HEK293 (cell line): ENCODE measurements around the gene C1orf141.

Experiments
- CTCF ChIA-PET: fragments of 350-600 bp; formaldehyde crosslinking; extraction: SDS; loops from one replicate; lab custom pipeline; 2021; ENCODE audit warnings: antibody characterized with exemption; lab: Yijun Ruan, JAX
- POLR2A ChIA-PET: fragments of 300-600 bp; formaldehyde crosslinking; extraction: SDS; loops from one replicate; lab custom pipeline; 2020; ENCODE audit warnings: antibody characterized with exemption, inconsistent platforms; lab: Yijun Ruan, JAX
- H3K27ac ChIP-seq: fragments of 200-500 bp; sonication (Bioruptor generic); 2 replicates; pipeline ENCODE4 v1.5.1; 2014; ENCODE audit warnings: low read depth, low read length, control low read depth, inconsistent platforms; ENCODE audit errors: extremely low read depth
- H3K36me3 ChIP-seq, 2 experiments: fragments of 200-500 bp in 1 of 2; sonication (Bioruptor generic) in 1 of 2; 1 replicate in 1 of 2; 2 replicates in 1 of 2; pipeline ENCODE4 v1.5.1; 2014 to 2017; ENCODE audit warnings: inconsistent platforms in 2 of 2, low read length in 2 of 2; ENCODE audit not compliant: control insufficient read depth in 2 of 2, insufficient read depth in 1 of 2
- H3K4me1 ChIP-seq: fragments of 200-500 bp; sonication (Bioruptor generic); 2 replicates; pipeline ENCODE4 v1.5.1; 2014; ENCODE audit warnings: mild to moderate bottlenecking, low read length, inconsistent platforms; ENCODE audit not compliant: control insufficient read depth, insufficient read depth
- H3K4me3 ChIP-seq: 2 replicates; pipeline ENCODE4 v1.5.1; 2011; ENCODE audit warnings: low read depth, mild to moderate bottlenecking, control low read depth, low read length, moderate library complexity
- H3K9me3 ChIP-seq: fragments of 200-500 bp; sonication (Bioruptor generic); 2 replicates; pipeline ENCODE4 v1.5.1; 2014; ENCODE audit warnings: low read depth, low read length, inconsistent platforms; ENCODE audit not compliant: control insufficient read depth, insufficient read depth
- CTCF ChIP-seq: fragments of 450-650 bp; formaldehyde crosslinking; IDR thresholded peaks from 2 replicates; pipeline ENCODE4 v1.5.1; 2016; ENCODE audit warnings: missing biosample characterization, missing genetic modification characterization
- ELK4 ChIP-seq: IDR thresholded peaks from 2 replicates; pipeline ENCODE4 v1.6.1; 2011; ENCODE audit warnings: mild to moderate bottlenecking, low read depth, low read length, borderline replicate concordance
- KLF16 ChIP-seq: fragments of 450-650 bp; formaldehyde crosslinking; IDR thresholded peaks from 2 replicates; pipeline ENCODE4 v1.5.1; 2017; ENCODE audit warnings: missing biosample characterization, missing genetic modification characterization
- PRDM6 ChIP-seq: fragments of 450-650 bp; formaldehyde crosslinking; IDR thresholded peaks from 2 replicates; pipeline ENCODE4 v1.5.1; 2017; ENCODE audit warnings: missing biosample characterization, missing genetic modification characterization
- TRIM28 ChIP-seq: IDR thresholded peaks from 2 replicates; pipeline ENCODE4 v1.6.1; 2011; ENCODE audit warnings: low read length, control low read depth, borderline replicate concordance
- TSHZ1 ChIP-seq: fragments of 450-650 bp; formaldehyde crosslinking; IDR thresholded peaks from 2 replicates; pipeline ENCODE4 v1.5.1; 2016; ENCODE audit warnings: missing biosample characterization, missing genetic modification characterization, borderline replicate concordance
- ZBTB26 ChIP-seq: fragments of 450-650 bp; formaldehyde crosslinking; optimal IDR thresholded peaks from 2 replicates; pipeline ENCODE3; 2016; ENCODE audit warnings: missing biosample characterization, mild to moderate bottlenecking, missing genetic modification characterization
- ZBTB48 ChIP-seq: fragments of 450-650 bp; formaldehyde crosslinking; IDR thresholded peaks from 2 replicates; pipeline ENCODE4 v1.5.1; 2016; ENCODE audit warnings: missing biosample characterization, missing genetic modification characterization
- ZFHX2 ChIP-seq: fragments of 450-650 bp; formaldehyde crosslinking; conservative IDR thresholded peaks from 2 replicates; pipeline ENCODE4 v1.5.1; 2016; ENCODE audit warnings: missing biosample characterization, missing genetic modification characterization
- ZIC2 ChIP-seq: fragments of 450-650 bp; formaldehyde crosslinking; IDR thresholded peaks from 2 replicates; pipeline ENCODE4 v1.5.1; 2016; ENCODE audit warnings: missing biosample characterization, missing genetic modification characterization
- ZNF133 ChIP-seq: fragments of 450-650 bp; formaldehyde crosslinking; IDR thresholded peaks from 2 replicates; pipeline ENCODE4 v1.5.1; 2016; ENCODE audit warnings: missing biosample characterization, missing genetic modification characterization
- ZNF148 ChIP-seq: fragments of 450-650 bp; formaldehyde crosslinking; IDR thresholded peaks from 2 replicates; pipeline ENCODE4 v1.5.0; 2017; ENCODE audit warnings: missing biosample characterization, missing genetic modification characterization, borderline replicate concordance
- ZNF16 ChIP-seq: fragments of 450-650 bp; formaldehyde crosslinking; IDR thresholded peaks from 2 replicates; pipeline ENCODE4 v1.5.1; 2016; ENCODE audit warnings: low read depth, missing biosample characterization, missing genetic modification characterization
- ZNF26 ChIP-seq: fragments of 450-650 bp; formaldehyde crosslinking; IDR thresholded peaks from 2 replicates; pipeline ENCODE4 v1.5.1; 2016; ENCODE audit warnings: missing biosample characterization, missing genetic modification characterization
- ZNF311 ChIP-seq: fragments of 450-650 bp; formaldehyde crosslinking; IDR thresholded peaks from 2 replicates; pipeline ENCODE4 v1.5.1; 2017; ENCODE audit warnings: missing biosample characterization, missing genetic modification characterization, borderline replicate concordance
- ZNF354C ChIP-seq: fragments of 450-650 bp; formaldehyde crosslinking; IDR thresholded peaks from 2 replicates; pipeline ENCODE4 v1.5.1; 2016; ENCODE audit warnings: missing biosample characterization, missing genetic modification characterization, low read depth, borderline replicate concordance
- ZNF529 ChIP-seq: fragments of 450-650 bp; formaldehyde crosslinking; IDR thresholded peaks from 2 replicates; pipeline ENCODE4 v1.5.1; 2017; ENCODE audit warnings: missing genetic modification characterization, missing biosample characterization; ENCODE audit not compliant: insufficient replicate concordance
- ZNF544 ChIP-seq: fragments of 450-650 bp; formaldehyde crosslinking; IDR thresholded peaks from 2 replicates; pipeline ENCODE4 v1.5.0; 2017; ENCODE audit warnings: missing biosample characterization, missing genetic modification characterization

C1orf141 gene

GRCh38 chr1:67044631-67045270 lies 90.0 kb downstream of the C1orf141 start:
- H3K27ac ChIP-seq = no peak overlapping the region
- no peaks in the 10 kb centered on the region for H3K9me3 ChIP-seq
- H3K4me1 ChIP-seq = no peaks in the 10 kb centered on the region
- ChIA-PET POLR2A (no interaction called here), CTCF (no interaction called here)
- H3K36me3 ChIP-seq = peaks cover 50 to 97% of the 10 kb centered on the region in 2 experiments
- no peak overlapping the region for H3K4me3 ChIP-seq
- TF ChIP-seq ZIC2 (tag by site-specific recombination) (no peak), ZNF529 (tag by site-specific recombination) (no peak), TRIM28 (no peak), KLF16 (tag by site-specific recombination) (no peak), ZFHX2 (tag by site-specific recombination) (no peak), ZNF354C (tag by site-specific recombination) (no peak), ZNF311 (tag by site-specific recombination) (no peak)

- POLR2A ChIA-PET = no interaction called here
- CTCF ChIA-PET = interaction anchor here (0.6 kb wide), 1 partner anchor 304 kb away, joined by 4 read pairs; no protein-coding TSS in a partner anchor
- no peak for TF ChIP-seq ZNF544
- TF ChIP-seq ZNF133 (tag by site-specific recombination) = no peak
- TF ChIP-seq ZBTB48 (tag by site-specific recombination) = no peak
- TF ChIP-seq ZBTB26 (tag by site-specific recombination) = no peak
- no peak for TF ChIP-seq PRDM6 (tag by site-specific recombination)
- no peak for TF ChIP-seq TSHZ1
- no peak for TF ChIP-seq CTCF (tag by site-specific recombination)
- TF ChIP-seq ZNF148 (tag by site-specific recombination) = no peak
- no peak for TF ChIP-seq ELK4
- TF ChIP-seq ZNF16 (tag by site-specific recombination) = no peak
- TF ChIP-seq ZNF26 (tag by site-specific recombination) = no peak
Measured at GRCh38 chr1:67043366-67043765, 91.4 kb downstream of the C1orf141 start.

More at GRCh38 chr1:67043366-67043765, 91.4 kb downstream of the C1orf141 start:
- no peak overlapping the region for H3K27ac ChIP-seq
- H3K4me3 ChIP-seq = no peak overlapping the region
- no peaks in the 10 kb centered on the region for H3K4me1 ChIP-seq
- H3K36me3 ChIP-seq = peaks cover 52 to 96% of the 10 kb centered on the region in 2 experiments
- H3K9me3 ChIP-seq = no peaks in the 10 kb centered on the region
